ENCODE data around the gene SCNN1B. TPM values are rescaled to one million over a fixed set of nuclear protein-coding genes. Genes with fewer than 3 reads are reported as not detected.

Gene SCNN1B
- total RNA-seq, 1 donor from 2014 or later: 55.8 TPM

GRCh38 chr16:23407436-23408127 is 105.5 kb downstream of the SCNN1B start:
- no peak for DNase-seq (ENCODE audit: low spot score)

GRCh38 chr16:23408242-23408822 is 106.2 kb downstream of the SCNN1B start:
- DNase-seq (ENCODE audit: low spot score): no peak

GRCh38 chr16:23408823-23409298 is 106.8 kb downstream of the SCNN1B start:
- DNase-seq (ENCODE audit: low spot score): peak; percentile 53

GRCh38 chr16:23409522-23409921 is 107.4 kb downstream of the SCNN1B start:
- DNase-seq (ENCODE audit: low spot score): no peak

GRCh38 chr16:23410176-23410575 is 108.1 kb downstream of the SCNN1B start:
- no peak for DNase-seq (ENCODE audit: low spot score)

GRCh38 chr16:23414731-23415130 is 112.6 kb downstream of the SCNN1B start:
- no peak for DNase-seq (ENCODE audit: low spot score)

GRCh38 chr16:23416816-23417215 is 114.7 kb downstream of the SCNN1B start:
- no peak for DNase-seq (ENCODE audit: low spot score)

- no peak for DNase-seq (ENCODE audit: low spot score)
Observed at GRCh38 chr16:23420011-23420410, 117.9 kb downstream of the SCNN1B start.

- DNase-seq (ENCODE audit: low spot score): peak; percentile 89
Observed at GRCh38 chr16:23423496-23424049, 121.5 kb downstream of the SCNN1B start.

GRCh38 chr16:23424292-23424958 is 122.3 kb downstream of the SCNN1B start:
- peak; percentile 67 for DNase-seq (ENCODE audit: low spot score)

GRCh38 chr16:23428351-23428750 is 126.2 kb downstream of the SCNN1B start:
- DNase-seq (ENCODE audit: low spot score): no peak

Other genes with a start within 250 kb of the SCNN1B start
- gene USP31, start 152.8 kb upstream of the SCNN1B start, total RNA-seq: 58.2 TPM
- gene SCNN1G, start 119.6 kb upstream of the SCNN1B start, total RNA-seq: 18.9 TPM
- gene COG7, start 150.9 kb downstream of the SCNN1B start, total RNA-seq: 45.6 TPM
- gene GGA2, start 208.2 kb downstream of the SCNN1B start, total RNA-seq: 99.4 TPM

All from ureter (tissue), 1 donor.